ENCODE results near the gene WDR88. TPM values are rescaled to one million over a fixed set of nuclear protein-coding genes. Genes with fewer than 3 reads are reported as not detected.

The WDR88 gene
- polyA plus RNA-seq, 1 donor (not counting 4 experiments of a cell fraction or from before 2014, with no cell fraction given) = not detected

DNA sequence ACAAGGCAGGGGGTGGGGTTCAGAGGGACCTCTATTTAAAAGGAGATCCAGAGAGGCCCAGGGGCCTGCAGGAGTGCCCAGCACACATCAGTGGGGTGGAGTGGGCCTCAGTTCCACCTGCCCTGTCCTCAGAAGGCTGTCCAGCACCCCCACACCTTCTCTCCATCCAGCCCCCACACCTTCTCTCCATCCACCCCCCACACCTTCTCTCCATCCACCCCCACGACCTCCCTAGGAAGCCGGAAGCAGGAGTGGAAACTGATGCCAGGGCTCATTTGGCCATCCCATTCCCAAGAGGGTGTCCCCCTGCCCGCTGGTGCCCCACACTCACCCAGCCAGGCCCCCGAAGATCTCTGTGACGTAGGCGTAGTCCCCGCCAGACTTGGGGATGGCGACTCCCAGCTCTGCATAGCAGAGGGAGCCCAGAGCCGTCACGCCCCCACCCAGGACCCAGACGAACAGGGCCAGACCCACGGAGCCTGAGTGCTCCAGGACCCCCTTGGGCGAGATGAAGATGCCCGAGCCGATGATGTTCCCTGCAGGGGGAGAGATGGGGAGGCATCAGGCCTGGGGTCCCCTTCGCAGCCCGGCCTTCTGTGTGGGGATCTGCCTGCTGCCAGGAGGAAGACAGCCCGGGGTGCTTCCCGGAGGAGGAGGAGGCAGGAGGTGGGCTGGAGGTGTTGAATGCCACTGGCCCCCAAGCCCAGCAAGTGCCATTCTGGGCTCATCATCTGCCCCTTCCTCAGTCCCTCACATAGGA, 83.7 kb downstream of the WDR88 start:
- TF ChIP-seq, protein P1, sequence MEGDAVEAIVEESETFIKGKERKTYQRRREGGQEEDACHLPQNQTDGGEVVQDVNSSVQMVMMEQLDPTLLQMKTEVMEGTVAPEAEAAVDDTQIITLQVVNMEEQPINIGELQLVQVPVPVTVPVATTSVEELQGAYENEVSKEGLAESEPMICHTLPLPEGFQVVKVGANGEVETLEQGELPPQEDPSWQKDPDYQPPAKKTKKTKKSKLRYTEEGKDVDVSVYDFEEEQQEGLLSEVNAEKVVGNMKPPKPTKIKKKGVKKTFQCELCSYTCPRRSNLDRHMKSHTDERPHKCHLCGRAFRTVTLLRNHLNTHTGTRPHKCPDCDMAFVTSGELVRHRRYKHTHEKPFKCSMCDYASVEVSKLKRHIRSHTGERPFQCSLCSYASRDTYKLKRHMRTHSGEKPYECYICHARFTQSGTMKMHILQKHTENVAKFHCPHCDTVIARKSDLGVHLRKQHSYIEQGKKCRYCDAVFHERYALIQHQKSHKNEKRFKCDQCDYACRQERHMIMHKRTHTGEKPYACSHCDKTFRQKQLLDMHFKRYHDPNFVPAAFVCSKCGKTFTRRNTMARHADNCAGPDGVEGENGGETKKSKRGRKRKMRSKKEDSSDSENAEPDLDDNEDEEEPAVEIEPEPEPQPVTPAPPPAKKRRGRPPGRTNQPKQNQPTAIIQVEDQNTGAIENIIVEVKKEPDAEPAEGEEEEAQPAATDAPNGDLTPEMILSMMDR (optimal IDR thresholded peaks at IDR 0.05 in 1 of 3, IDR thresholded peaks at IDR 0.05 in 1 of 3, conservative IDR thresholded peaks at IDR 0.05 in 1 of 3; ENCODE audit: extremely low read depth in 1 of 3, insufficient read depth in 2 of 3, low read length in 3 of 3) = no peak
- TF ChIP-seq EZH2 (IDR thresholded peaks at IDR 0.05; ENCODE audit: low read length) = no peak
- DNase-seq (ENCODE audit: low read depth, low spot score) = no peak
- no peak overlapping the region for H3K27ac ChIP-seq (ENCODE audit: control insufficient read depth, insufficient read depth, low read length)
- H3K79me2 ChIP-seq (ENCODE audit: control insufficient read depth, insufficient read depth, low read length) = no peaks in the 10 kb centered on the region
- no peak for FAIRE-seq
- no peaks in the 10 kb centered on the region for H3K36me3 ChIP-seq (ENCODE audit: control insufficient read depth in 2 of 2, extremely low read depth in 1 of 2, insufficient read depth in 2 of 2, low read length in 2 of 2)
- no peak overlapping the region for H3K9ac ChIP-seq (ENCODE audit: control insufficient read depth, extremely low read depth, insufficient read depth, low read length)
- no peaks in the 10 kb centered on the region for H4K20me1 ChIP-seq (ENCODE audit: control insufficient read depth, extremely low read depth, insufficient read depth, low read length)
- H3K4me2 ChIP-seq (ENCODE audit: control insufficient read depth, extremely low read depth, insufficient read depth, low read depth, low read length) = no peak overlapping the region
- no peaks in the 10 kb centered on the region for H3K27me3 ChIP-seq (ENCODE audit: control insufficient read depth, extremely low read depth, insufficient read depth, low read length)
- no peaks in the 10 kb centered on the region for H3K9me3 ChIP-seq (ENCODE audit: control insufficient read depth, low read depth, low read length)
- no peak overlapping the region for H2AFZ ChIP-seq (ENCODE audit: control insufficient read depth, low read length)
- no peaks in the 10 kb centered on the region for H3K9me1 ChIP-seq (ENCODE audit: control insufficient read depth, extremely low read depth, insufficient read depth, low read length)
- dilution Hi-C loops (cut with MboI; ENCODE audit: extremely low pct_ligation_motif_present, low sequenced_read_pairs) = no loop called here
- H3K4me3 ChIP-seq (ENCODE audit: control insufficient read depth in 2 of 3, extremely low read depth in 1 of 3, insufficient read depth in 2 of 3, low read depth in 1 of 3, low read length in 3 of 3) = no peak overlapping the region
- H3K4me1 ChIP-seq (ENCODE audit: control insufficient read depth, extremely low read depth, insufficient read depth, low read length) = no peaks in the 10 kb centered on the region

DNA sequence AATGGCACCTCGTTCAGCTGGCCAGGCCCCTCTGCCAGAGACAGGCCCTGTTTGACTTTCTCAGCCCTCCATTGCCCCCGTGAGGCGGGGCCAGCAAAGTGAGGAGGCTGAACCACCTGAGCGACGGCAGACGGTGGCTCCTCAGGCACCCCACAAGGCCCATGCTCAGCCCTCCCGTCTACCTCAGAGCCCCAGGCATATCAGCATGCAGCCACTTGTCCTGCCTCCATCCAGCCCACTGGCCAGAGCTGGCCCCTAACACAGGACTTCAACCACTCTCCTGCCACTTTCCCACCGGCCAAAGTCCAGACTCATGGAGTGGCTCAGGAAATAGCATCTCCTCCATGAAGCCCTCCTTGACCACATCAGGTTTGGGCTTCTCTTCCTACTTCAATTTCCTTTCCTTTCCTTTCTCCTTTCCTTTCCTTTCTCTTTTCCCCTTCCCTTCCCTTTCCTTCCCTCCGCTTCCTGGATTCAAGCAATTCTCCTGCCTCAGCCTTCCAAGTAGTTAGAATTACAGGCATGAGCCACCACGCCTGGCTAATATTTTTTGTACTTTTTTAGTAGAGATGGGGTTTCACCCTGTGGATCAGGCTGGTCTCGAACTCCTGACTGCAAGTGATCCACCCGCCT, 84.4 kb downstream of the WDR88 start:
- DNase-seq (ENCODE audit: low read depth, low spot score) = no peak
- Histone ChIP-seq H3K9me1 (ENCODE audit: control insufficient read depth, extremely low read depth, insufficient read depth, low read length) (no peaks in the 10 kb centered on the region), H3K27me3 (ENCODE audit: control insufficient read depth, extremely low read depth, insufficient read depth, low read length) (peaks cover 5% of the 10 kb centered on the region), H3K9ac (ENCODE audit: control insufficient read depth, extremely low read depth, insufficient read depth, low read length) (no peak overlapping the region), H3K27ac (ENCODE audit: control insufficient read depth, insufficient read depth, low read length) (no peak overlapping the region), H3K4me3 (ENCODE audit: control insufficient read depth in 2 of 3, extremely low read depth in 1 of 3, insufficient read depth in 2 of 3, low read depth in 1 of 3, low read length in 3 of 3) (no peak overlapping the region), H3K79me2 (ENCODE audit: control insufficient read depth, insufficient read depth, low read length) (no peaks in the 10 kb centered on the region), H3K9me3 (ENCODE audit: control insufficient read depth, low read depth, low read length) (no peaks in the 10 kb centered on the region), H3K36me3 (ENCODE audit: control insufficient read depth in 2 of 2, extremely low read depth in 1 of 2, insufficient read depth in 2 of 2, low read length in 2 of 2) (no peaks in the 10 kb centered on the region), H3K4me2 (ENCODE audit: control insufficient read depth, extremely low read depth, insufficient read depth, low read depth, low read length) (no peak overlapping the region), H2AFZ (ENCODE audit: control insufficient read depth, low read length) (no peak overlapping the region), H4K20me1 (ENCODE audit: control insufficient read depth, extremely low read depth, insufficient read depth, low read length) (no peaks in the 10 kb centered on the region), H3K4me1 (ENCODE audit: control insufficient read depth, extremely low read depth, insufficient read depth, low read length) (no peaks in the 10 kb centered on the region)
- TF ChIP-seq, protein P1 (optimal IDR thresholded peaks at IDR 0.05 in 1 of 3, IDR thresholded peaks at IDR 0.05 in 1 of 3, conservative IDR thresholded peaks at IDR 0.05 in 1 of 3; ENCODE audit: extremely low read depth in 1 of 3, insufficient read depth in 2 of 3, low read length in 3 of 3) = no peak
- no peak for TF ChIP-seq EZH2 (IDR thresholded peaks at IDR 0.05; ENCODE audit: low read length)
- dilution Hi-C loops (cut with MboI; ENCODE audit: extremely low pct_ligation_motif_present, low sequenced_read_pairs) = no loop called here
- no peak for FAIRE-seq

Measured in keratinocyte (primary cell).